ENCODE measurements around the gene OR10T2.
"Not testable (repeated sequence)": the region's sequence is repeated elsewhere in the genome, so short reads cannot be mapped to it uniquely, and the experiment has no call there.

Gene OR10T2, protein sequence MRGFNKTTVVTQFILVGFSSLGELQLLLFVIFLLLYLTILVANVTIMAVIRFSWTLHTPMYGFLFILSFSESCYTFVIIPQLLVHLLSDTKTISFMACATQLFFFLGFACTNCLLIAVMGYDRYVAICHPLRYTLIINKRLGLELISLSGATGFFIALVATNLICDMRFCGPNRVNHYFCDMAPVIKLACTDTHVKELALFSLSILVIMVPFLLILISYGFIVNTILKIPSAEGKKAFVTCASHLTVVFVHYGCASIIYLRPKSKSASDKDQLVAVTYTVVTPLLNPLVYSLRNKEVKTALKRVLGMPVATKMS

DNA sequence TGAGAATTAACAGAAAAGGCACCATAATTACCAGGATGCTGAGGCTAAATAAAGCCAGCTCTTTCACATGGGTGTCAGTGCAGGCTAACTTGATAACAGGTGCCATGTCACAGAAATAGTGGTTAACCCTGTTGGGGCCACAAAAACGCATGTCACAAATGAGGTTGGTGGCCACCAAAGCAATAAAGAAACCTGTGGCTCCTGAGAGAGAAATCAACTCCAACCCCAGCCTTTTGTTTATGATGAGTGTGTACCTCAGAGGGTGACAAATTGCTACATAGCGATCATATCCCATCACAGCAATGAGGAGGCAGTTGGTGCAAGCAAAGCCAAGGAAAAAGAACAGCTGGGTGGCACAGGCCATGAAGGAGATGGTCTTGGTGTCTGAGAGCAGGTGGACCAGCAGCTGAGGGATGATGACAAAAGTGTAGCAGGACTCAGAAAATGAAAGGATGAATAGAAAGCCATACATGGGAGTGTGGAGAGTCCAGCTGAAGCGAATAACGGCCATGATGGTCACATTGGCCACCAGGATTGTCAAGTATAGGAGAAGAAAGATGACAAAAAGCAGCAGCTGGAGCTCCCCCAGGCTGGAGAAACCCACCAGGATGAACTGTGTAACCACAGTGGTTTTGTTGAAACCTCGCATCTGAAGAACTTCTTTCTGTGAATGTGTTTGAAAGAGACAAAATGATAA lies at the start of gene OR10T2:
Gene OR10T2, minus strand, starts transcription at position 649 of the 697 bp plus-strand sequence. Its CDS starts 0 bp downstream, at position 649.
- H3K4me3 ChIP-seq (ENCODE audit: low read length): no peak within 1 kb of the TSS
- no peak for TF ChIP-seq ZNF274 (IDR thresholded peaks at IDR 0.05; ENCODE audit: low read depth, low read length)

DNA sequence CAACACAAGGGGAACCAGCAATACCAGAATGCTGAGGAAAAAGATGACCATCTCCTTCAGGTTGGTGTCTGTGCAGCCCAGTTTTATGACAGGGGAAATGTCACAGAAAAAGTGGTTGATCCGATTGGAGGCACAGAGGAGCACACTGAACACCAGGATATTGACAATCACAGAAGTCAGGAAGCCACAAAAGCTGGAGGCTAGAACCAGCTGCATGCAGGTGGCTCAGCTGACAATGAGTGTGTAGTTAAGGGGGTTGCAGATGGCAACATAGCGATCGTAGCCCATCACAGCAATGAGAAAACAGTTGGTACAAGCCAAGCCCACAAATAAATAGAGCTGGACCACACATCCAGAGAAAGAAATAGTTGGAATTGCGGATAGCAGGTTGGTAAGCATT lies 46.1 kb upstream of the OR10T2 start:
- no peak for TF ChIP-seq ZNF274 (IDR thresholded peaks at IDR 0.05; ENCODE audit: low read depth, low read length)
- H3K4me3 ChIP-seq (ENCODE audit: low read length): no peak overlapping the region

DNA sequence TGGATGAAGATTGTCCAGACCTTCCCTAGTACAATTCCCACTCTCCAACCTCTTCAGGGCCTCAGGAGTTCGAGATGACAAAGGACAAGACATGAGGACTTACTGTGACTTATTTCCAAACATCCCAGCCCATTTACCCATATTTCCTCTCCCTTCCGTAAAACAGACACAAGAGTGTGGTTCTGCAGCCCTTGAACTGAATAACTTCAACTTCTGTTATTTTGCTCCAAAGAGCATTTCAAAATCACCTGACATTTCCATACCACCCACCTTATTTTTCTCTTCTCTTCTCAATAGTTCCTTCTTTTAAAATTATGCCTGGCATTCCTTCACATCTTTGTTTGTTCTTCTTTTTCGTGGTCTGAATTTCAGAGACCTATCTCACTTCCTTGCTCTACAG lies 35.5 kb upstream of the OR10T2 start:
- no peak for TF ChIP-seq ZNF274 (IDR thresholded peaks at IDR 0.05; ENCODE audit: low read depth, low read length)
- H3K4me3 ChIP-seq (ENCODE audit: low read length): no peak overlapping the region

DNA sequence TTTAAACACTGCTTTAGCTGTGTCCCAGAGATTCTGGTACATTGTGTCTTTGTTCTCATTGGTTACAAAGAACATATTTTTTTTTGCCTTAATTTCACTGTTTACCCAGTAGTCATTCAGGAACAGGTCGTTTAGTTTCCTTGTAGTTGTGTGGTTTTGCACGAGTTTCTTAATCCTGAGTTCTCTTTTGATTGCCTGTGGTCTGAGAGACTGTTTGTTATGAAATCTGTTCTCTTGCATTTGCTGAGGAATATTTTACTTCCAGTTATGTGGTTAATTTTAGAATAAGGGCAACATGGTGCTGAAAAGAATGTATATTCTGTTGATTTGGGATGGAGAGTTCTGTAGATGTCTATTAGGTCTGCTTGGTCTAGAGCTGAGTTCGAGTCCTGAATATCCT lies 30.9 kb upstream of the OR10T2 start:
- H3K4me3 ChIP-seq (ENCODE audit: low read length): not testable (repeated sequence)

DNA sequence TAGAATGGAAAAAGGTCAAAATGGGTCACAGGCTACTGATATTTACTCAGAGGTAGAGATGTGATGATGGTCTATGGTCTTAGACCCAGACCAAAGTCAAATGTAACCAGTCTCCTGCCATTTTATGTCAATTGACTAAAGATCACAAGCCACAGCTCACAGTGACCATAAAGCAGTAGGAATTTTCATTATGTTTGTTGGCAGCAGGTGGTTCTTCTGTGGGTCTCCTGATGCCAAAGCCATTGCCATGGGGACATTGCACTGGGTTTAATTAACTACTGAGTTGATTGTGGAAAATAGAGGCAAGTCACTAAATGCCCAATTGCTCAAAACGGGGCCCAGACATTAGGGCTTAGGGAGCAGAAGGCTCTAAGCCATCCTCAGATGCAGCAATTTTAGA lies 26.9 kb upstream of the OR10T2 start, which contains the start of gene OR10K2:
Gene OR10K2, minus strand, starts transcription at position 101 of the 400 bp plus-strand sequence. CDS start 5,371 bp downstream, outside the sequence.
- H3K4me3 ChIP-seq (ENCODE audit: low read length): no peak within 1 kb of the TSS
- no peak for TF ChIP-seq ZNF274 (IDR thresholded peaks at IDR 0.05; ENCODE audit: low read depth, low read length)

DNA sequence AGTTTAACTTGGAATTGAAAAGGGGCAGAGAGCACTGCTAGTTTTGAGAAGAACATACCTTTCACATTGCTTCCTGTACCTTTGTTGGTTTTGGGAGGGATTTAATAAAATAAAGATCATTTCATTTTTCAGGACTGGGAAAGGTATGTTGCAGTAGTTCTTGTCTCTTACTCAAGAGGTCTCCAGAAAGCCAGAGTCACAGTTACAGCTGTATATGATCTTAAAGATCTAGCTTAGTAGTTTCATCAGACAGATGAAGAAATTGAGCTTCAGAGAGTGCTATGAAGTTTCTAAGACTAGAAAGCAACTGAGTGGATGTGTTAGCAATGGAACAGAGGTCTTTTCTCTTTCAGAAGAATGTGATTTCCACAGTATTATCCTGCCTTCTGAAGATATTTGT lies 25.8 kb upstream of the OR10T2 start:
- no peak overlapping the region for H3K4me3 ChIP-seq (ENCODE audit: low read length)
- no peak for TF ChIP-seq ZNF274 (IDR thresholded peaks at IDR 0.05; ENCODE audit: low read depth, low read length)

DNA sequence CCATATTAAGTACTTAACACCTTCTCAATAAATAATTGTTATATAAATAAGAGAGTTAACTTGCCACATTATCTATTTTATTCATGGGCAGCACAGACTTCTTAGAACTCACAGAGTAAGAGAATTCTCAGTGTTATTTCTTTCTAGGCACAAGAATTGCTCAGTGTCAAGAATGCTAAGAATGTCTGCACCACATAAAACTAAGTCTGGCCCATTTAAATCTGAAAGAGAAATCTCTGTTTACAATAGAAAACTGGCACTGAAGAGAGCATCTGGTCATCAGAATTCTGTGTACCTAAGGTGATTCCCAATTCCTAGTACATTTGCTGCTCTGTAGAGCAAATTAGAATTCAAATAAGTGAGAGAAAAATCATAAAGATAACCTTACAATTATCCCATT lies 22.9 kb upstream of the OR10T2 start:
- TF ChIP-seq ZNF274 (IDR thresholded peaks at IDR 0.05; ENCODE audit: low read depth, low read length): no peak
- no peak overlapping the region for H3K4me3 ChIP-seq (ENCODE audit: low read length)

DNA sequence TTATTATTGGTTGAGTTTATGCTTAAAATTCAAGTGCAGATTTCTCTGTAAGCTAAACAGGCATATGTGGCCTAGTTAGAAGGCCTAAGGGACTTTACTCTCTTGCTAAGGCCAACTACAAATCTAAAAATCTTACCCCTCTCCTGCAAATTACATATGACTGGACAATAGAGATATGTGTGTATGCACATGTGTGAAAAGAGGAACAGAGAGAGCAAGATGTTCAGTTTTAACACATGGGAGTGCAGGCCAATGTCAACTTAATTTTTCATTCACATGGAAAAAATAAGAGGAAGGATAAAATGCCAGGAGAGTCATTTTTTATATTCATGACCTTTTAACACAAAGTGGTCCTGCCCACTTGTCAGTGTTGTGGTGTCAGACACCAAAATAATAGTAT lies 18.3 kb upstream of the OR10T2 start:
- no peak for TF ChIP-seq ZNF274 (IDR thresholded peaks at IDR 0.05; ENCODE audit: low read depth, low read length)
- H3K4me3 ChIP-seq (ENCODE audit: low read length): no peak overlapping the region

DNA sequence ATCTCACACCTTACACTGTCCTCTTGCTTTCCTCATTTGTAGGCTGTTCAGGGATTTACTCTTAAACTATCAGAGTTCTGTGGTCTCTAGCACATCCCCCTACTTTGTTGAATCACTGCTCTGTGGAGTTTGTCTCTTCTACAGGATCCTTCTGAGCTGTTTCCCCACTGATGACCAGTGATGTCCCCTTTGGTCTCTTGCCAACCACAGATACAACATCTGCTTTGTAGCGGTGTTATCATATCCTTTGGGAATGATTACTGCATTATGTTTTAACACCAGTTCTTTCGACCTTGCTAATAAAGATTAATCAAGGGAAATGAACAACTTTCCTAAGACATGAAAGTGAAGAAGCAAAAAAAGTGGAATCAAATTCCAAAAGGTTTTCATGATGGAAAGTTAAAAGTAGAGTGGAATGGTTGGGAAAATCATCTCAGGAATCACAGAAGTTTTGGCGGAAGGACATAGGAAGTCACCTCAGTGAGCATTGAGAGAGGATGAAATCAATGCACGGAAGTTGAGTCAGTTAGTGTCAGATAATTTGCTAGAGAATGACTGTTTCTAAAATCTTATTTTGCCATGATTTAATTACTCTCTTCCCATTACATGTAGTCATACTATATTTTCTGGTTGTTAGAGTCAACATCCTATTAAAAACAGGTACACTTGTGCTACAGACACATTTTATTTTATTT lies 15.5 kb upstream of the OR10T2 start:
- TF ChIP-seq ZNF274 (IDR thresholded peaks at IDR 0.05; ENCODE audit: low read depth, low read length): no peak

DNA sequence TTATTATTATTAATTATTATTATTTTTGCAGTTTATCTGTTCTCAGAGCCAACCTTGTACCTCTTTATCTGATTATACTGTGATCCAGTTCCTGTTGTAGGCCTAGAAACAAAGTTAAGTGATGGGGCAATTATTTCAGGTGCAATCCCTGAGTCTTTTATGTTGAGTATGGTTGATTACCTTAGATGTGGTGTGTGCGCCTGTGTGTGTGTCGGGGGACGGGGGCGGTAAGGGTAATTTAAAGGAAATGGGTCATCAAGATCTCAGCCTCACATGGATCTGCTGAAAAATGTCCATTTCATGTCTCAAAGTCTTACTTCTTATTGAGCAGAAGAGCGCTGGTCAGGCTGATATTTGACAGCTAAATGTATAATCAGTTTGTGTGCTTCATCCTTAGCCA lies 7.8 kb upstream of the OR10T2 start:
- H3K4me3 ChIP-seq (ENCODE audit: low read length): no peak overlapping the region
- no peak for TF ChIP-seq ZNF274 (IDR thresholded peaks at IDR 0.05; ENCODE audit: low read depth, low read length)

More for the DNA sequence above, 15.5 kb upstream of the OR10T2 start:
- no peak overlapping the region for H3K4me3 ChIP-seq (ENCODE audit: low read length)

DNA sequence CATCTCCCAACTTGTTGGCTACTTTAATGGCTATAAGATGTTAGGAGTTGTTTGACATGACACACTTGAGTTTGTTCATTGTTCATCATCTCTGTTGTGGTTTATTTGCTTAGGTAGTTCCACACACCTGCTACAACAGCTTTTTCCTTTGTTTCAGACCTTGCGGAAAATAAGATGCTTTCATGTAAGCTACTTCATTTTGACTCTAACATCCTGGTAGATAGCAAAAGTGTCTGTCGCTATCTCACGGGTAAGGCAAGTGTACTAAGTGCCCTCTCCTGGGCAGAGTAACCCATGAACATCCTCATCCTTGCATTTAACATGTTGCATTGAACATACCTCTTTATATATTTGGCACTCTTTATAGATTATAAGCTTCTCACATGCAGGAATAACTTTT lies 1.6 kb upstream of the OR10T2 start:
- H3K4me3 ChIP-seq (ENCODE audit: low read length): no peak overlapping the region
- TF ChIP-seq ZNF274 (IDR thresholded peaks at IDR 0.05; ENCODE audit: low read depth, low read length): no peak

DNA sequence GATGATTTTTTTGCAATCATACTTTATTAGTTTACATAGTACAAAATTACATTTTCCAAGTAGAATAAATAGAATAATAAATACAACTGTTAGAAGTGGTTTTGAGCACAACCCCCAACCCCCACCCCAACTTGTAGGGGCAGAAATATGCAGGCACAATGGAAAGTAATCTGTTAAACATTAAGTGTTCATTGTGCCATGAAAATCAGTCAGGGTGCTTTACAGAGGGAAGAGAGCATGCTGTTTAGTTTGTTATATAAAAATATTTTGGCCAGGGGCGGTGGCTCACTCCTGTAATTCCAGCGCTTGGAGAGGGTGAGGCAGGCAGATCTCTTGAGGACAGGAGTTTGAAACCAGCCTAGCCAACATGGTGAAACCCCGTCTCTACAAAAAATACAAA lies 2.6 kb downstream of the OR10T2 start:
- no peak overlapping the region for H3K4me3 ChIP-seq (ENCODE audit: low read length)
- TF ChIP-seq ZNF274 (IDR thresholded peaks at IDR 0.05; ENCODE audit: low read depth, low read length): no peak

DNA sequence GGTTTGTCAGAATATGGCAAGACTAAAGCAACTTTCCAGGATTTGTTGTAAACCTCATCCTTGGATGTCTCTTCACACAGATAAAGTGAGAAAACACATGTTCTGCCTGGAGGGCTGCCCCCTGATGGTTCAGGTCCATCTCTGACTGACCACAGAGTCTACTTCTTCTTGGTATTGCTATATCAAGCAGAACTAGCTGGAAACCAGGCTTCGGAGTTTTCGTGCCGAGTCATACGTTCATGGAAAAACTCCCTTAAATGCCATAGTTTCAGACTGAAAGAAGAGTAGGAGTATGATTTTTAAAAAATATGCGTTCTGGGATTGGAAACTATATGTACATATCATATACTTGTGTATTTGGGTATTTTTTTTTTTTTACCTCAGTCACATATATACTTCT lies 5.8 kb downstream of the OR10T2 start:
- no peak for TF ChIP-seq ZNF274 (IDR thresholded peaks at IDR 0.05; ENCODE audit: low read depth, low read length)
- H3K4me3 ChIP-seq (ENCODE audit: low read length): no peak overlapping the region

DNA sequence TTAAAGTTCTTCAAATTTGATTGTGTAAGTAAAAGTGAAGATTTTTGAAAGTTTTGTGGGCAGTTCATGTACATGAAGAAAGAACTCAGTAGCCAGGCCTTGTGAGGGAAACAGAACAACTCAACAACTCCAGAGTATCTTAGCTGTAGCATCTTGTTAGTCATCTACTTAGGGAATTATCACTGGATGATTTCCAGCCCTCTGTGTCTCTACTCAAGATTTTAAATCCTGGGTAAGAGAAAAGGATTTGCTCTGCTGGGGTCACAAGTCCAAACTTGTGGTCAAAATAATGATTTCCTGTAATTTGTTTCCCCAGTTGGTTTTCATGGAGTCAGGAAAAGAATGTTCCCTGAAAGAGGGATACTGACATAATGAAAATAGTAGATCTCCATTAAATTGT lies 8.2 kb downstream of the OR10T2 start:
- no peak for TF ChIP-seq ZNF274 (IDR thresholded peaks at IDR 0.05; ENCODE audit: low read depth, low read length)
- H3K4me3 ChIP-seq (ENCODE audit: low read length): no peak overlapping the region

DNA sequence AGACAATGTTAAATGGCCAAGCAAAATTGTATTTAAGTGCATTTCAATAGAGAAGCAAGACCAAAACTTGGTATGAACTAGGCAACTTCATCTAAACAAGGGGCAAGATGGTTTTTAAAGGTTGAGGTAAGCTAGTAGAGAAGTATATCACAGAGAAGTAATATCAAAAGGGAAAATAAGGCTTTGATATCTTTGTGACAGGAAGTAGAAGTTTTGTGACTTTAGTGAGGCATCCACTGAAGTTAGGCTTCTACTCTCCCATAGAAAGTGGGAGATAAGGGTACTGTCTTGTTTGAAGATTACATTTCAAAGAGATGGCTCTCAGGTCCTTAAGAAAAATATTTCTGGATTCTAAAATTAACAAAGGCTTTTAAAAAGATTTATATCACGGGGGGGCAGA lies 8.9 kb downstream of the OR10T2 start:
- H3K4me3 ChIP-seq (ENCODE audit: low read length): no peak overlapping the region
- no peak for TF ChIP-seq ZNF274 (IDR thresholded peaks at IDR 0.05; ENCODE audit: low read depth, low read length)
